Upper lobe of left lung (tissue), 6 donors: ENCODE measurements around the gene OR52N5. TPM values are rescaled to one million over a fixed set of nuclear protein-coding genes. Genes with fewer than 3 reads are reported as not detected.

ENCODE experiments used
- ATAC-seq, 2 donors: fragments of 200-7000 bp; cut with Tn5 transposase; one replicate each; pipeline ENCODE4 v1.9.1; 2022; ENCODE audit warnings: mild to moderate bottlenecking in 2 of 2, moderate library complexity in 2 of 2; ENCODE audit not compliant: low FRiP score in 2 of 2
- DNase-seq, 2 donors: peaks; one replicate each; pipeline ENCODE4 v3.0.0-alpha.2; 2019 to 2020
- H3K27ac ChIP-seq, 4 donors: fragments of 200-600 bp; sonication (generic); one replicate each; pipeline ENCODE4 v1.5.1; 2016 to 2019
- H3K27me3 ChIP-seq, 4 donors: fragments of 200-600 bp; sonication (generic); one replicate each; pipeline ENCODE4 v1.5.1; 2017 to 2019
- H3K36me3 ChIP-seq, 4 donors: fragments of 200-600 bp; sonication (generic); one replicate each; pipeline ENCODE4 v1.5.1; 2016 to 2019
- H3K4me1 ChIP-seq, 4 donors: fragments of 200-600 bp; sonication (generic); one replicate each; pipeline ENCODE4 v1.5.1; 2018 to 2019
- H3K4me3 ChIP-seq, 4 donors: fragments of 200-600 bp; sonication (generic); one replicate each; pipeline ENCODE4 v1.5.1; 2017 to 2019; ENCODE audit warnings: mild to moderate bottlenecking in 2 of 4, moderate library complexity in 1 of 4
- H3K9me3 ChIP-seq, 4 donors: fragments of 200-600 bp; sonication (generic); one replicate each; pipeline ENCODE4 v1.5.1; 2018 to 2019
- EP300 ChIP-seq, 4 donors: sonication (generic); formaldehyde crosslinking; IDR thresholded peaks; one replicate each; pipeline ENCODE4 v1.5.1; 2017; ENCODE audit warnings: antibody characterized with exemption in 4 of 4, control low read depth in 2 of 4
- POLR2A ChIP-seq, 4 donors: fragments of 450-650 bp; IDR thresholded peaks; one replicate each; pipeline ENCODE4 v1.5.1; 2016 to 2017; ENCODE audit warnings: antibody characterized with exemption in 4 of 4, mild to moderate bottlenecking in 2 of 4
- POLR2AphosphoS5 ChIP-seq, 2 donors: sonication (generic); formaldehyde crosslinking; IDR thresholded peaks; one replicate each; pipeline ENCODE4 v1.5.1; 2017; ENCODE audit warnings: antibody characterized with exemption in 2 of 2
- WGBS, 2 donors: methylation state at CpG; one replicate each; pipeline ENCODE4 v1.1.5; 2017 to 2018; 5-methylcytosine and 5-hydroxymethylcytosine counted together
- total RNA-seq, 6 donors: library from RNA; depleted of rRNA in 4 of 6; stranded (reverse); fragments of >200 nt in 4 of 6; gene quantifications; one replicate each; pipeline versions ENCODE4 v1.1.0 to v1.2.1, GENCODE V29; 2016 to 2021
- TF ChIP-seq, protein P1 (sequence below), 6 experiments: fragments of 450-650 bp in 4 of 6; fragments of 200-600 bp in 2 of 6; sonication (generic) in 2 of 6; IDR thresholded peaks; one replicate each; pipeline ENCODE4 v1.5.1; 2016 to 2019; ENCODE audit warnings: antibody characterized with exemption in 6 of 6
- donor health status: DM: no; HTN: no; CAD: no; lungs with moderate emphysema.
- donor health status: DM: no; HTN: yes; CAD: no; lungs with severe emphysema.

Gene OR52N5
- total RNA-seq = not detected

DNA sequence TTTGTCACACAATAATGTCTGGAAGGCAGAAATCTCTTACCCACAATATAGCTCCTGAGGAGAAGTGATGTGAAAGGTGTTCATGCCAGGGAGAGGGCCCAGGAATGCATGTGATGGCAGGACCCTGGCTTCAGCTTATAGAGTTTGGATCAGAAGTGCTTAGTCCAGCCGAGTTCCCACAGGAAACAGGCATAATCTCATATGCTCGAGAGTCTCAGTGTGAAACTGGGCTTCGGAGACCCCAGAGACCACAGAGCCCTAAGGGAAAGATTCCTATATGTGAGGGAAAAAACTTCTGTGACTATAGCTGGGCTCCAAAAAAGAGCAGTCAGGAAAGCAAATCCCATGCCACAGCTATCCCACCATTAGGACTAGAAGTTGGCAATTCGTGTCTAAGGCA lies at the start of gene OR52N5:
OR52N5 (minus strand) TSS at position 101 of the 400 bp plus-strand sequence. CDS start 4,721 bp downstream, outside the sequence.
- no peaks in the 10 kb centered on the region for H3K36me3 ChIP-seq
- H3K4me1 ChIP-seq = no peaks in the 10 kb centered on the region
- H3K27ac ChIP-seq = no peak within 1 kb of the TSS
- H3K9me3 ChIP-seq = no peaks in the 10 kb centered on the region
- no peak for TF ChIP-seq POLR2A (IDR thresholded peaks at IDR 0.05)
- no peak for TF ChIP-seq POLR2AphosphoS5 (IDR thresholded peaks at IDR 0.05)
- TF ChIP-seq, protein P1, sequence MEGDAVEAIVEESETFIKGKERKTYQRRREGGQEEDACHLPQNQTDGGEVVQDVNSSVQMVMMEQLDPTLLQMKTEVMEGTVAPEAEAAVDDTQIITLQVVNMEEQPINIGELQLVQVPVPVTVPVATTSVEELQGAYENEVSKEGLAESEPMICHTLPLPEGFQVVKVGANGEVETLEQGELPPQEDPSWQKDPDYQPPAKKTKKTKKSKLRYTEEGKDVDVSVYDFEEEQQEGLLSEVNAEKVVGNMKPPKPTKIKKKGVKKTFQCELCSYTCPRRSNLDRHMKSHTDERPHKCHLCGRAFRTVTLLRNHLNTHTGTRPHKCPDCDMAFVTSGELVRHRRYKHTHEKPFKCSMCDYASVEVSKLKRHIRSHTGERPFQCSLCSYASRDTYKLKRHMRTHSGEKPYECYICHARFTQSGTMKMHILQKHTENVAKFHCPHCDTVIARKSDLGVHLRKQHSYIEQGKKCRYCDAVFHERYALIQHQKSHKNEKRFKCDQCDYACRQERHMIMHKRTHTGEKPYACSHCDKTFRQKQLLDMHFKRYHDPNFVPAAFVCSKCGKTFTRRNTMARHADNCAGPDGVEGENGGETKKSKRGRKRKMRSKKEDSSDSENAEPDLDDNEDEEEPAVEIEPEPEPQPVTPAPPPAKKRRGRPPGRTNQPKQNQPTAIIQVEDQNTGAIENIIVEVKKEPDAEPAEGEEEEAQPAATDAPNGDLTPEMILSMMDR (IDR thresholded peaks at IDR 0.05) = no peak
- TF ChIP-seq EP300 (IDR thresholded peaks at IDR 0.05) = no peak
- no peak within 1 kb of the TSS for H3K4me3 ChIP-seq
- ATAC-seq (no peak), DNase-seq (no peak)
- WGBS, 2 donors = 45 to 47% methylated on average over 2 to 4 of the region's 4 CpGs
- H3K27me3 ChIP-seq = no peaks in the 10 kb centered on the region

DNA sequence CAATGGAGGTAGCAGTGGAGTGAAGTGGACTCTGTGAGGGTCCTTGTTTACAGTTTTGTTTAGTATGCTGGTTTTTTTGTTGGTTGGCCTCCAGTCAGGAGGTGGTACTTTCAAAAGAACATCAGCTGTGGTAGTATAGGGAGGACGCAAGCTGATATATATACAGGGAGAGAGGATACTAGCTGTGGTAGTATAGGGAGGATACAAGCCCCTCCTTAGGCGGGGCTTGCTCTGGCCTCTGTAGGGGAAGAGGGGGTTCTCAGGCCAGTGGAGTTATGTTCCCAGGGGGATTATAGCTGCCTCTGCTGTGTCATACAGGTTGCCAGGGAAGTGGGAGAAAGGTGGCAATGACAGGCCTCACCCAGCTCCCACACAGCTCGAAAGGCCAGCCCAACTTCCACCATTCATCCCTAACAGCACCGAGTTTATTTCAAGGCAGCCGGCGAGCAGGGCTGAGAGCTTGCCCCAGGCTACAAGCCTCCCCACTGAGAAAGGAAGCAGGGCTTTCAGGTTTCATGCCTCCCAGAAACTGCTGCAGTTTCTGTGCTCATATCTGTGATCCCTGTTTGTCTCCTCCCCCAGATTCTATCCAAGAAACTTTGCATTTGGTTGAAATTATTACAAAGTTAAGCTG lies 48.2 kb upstream of the OR52N5 start:
- H3K27ac ChIP-seq = no peak overlapping the region
- no peaks in the 10 kb centered on the region for H3K36me3 ChIP-seq
- DNase-seq (no peak), ATAC-seq (no peak)
- 87 to 97% methylated on average over 6 of the region's 6 CpGs for WGBS, 2 donors
- H3K4me1 ChIP-seq = no peaks in the 10 kb centered on the region
- H3K9me3 ChIP-seq = no peaks in the 10 kb centered on the region
- no peak for TF ChIP-seq POLR2AphosphoS5 (IDR thresholded peaks at IDR 0.05)
- no peak for TF ChIP-seq EP300 (IDR thresholded peaks at IDR 0.05)
- TF ChIP-seq, protein P1 (IDR thresholded peaks at IDR 0.05) = no peak
- TF ChIP-seq POLR2A (IDR thresholded peaks at IDR 0.05) = no peak
- H3K27me3 ChIP-seq = no peaks in the 10 kb centered on the region
- no peak overlapping the region for H3K4me3 ChIP-seq

DNA sequence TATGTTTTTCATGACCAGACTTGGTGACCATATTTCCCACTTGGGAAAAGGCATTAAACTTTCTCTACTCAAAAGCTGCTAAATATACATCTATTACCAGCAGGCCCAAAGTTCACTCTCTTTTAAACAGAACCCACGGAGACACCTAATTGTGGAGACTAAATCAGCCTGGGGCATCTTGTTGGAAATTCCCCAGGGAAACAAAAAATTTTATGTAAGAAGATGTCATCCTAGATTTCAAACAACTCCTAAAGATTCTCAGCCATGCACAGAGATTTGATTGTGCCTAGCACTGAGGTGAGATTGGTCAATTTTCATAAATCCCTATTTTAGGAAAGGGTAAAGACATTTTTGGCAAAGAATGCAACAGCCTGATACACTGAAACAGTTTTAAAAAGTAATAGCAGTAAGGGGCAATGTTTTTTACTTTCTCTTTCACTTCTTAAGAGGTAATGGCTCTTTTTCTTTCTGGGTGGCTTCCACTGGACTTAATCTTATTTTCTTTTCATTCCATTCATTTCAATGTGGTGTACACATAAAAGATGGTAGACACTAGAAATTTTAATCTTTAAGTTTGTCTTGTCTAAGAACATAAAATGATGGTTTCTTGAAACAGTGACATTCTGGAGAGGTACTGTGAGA lies 35.2 kb upstream of the OR52N5 start:
- 32 to 36% methylated on average over 1 of the region's 1 CpG for WGBS, 2 donors
- H3K36me3 ChIP-seq = no peaks in the 10 kb centered on the region
- no peaks in the 10 kb centered on the region for H3K9me3 ChIP-seq
- TF ChIP-seq EP300 (IDR thresholded peaks at IDR 0.05) (no peak), POLR2A (IDR thresholded peaks at IDR 0.05) (no peak), POLR2AphosphoS5 (IDR thresholded peaks at IDR 0.05) (no peak)
- TF ChIP-seq, protein P1 (IDR thresholded peaks at IDR 0.05) = no peak
- DNase-seq = no peak
- H3K27ac ChIP-seq = no peak overlapping the region
- H3K4me3 ChIP-seq = no peak overlapping the region
- ATAC-seq = no peak
- no peaks in the 10 kb centered on the region for H3K27me3 ChIP-seq
- H3K4me1 ChIP-seq = peaks cover 0 to 4% (median 1%) of the 10 kb centered on the region in 4 donors

DNA sequence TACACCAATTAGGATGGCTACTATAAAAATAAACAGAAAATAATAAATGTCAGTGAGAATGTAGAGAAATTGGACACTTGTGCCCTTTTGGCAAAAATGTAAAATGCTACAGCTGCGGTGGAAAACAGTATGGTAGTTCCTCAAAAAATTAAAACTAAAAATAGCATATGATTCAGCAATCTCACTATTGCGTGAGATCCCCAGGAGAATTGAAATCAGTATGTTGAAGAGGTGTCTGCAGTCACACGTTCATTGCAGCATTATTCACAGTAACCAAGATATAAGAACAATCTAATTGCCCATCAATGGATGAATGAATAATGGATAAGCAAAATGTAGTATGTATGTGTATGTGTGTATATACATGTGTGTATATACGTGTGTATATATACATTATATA lies 32.4 kb upstream of the OR52N5 start:
- H3K36me3 ChIP-seq = no peaks in the 10 kb centered on the region
- no peak for TF ChIP-seq POLR2A (IDR thresholded peaks at IDR 0.05)
- TF ChIP-seq, protein P1 (IDR thresholded peaks at IDR 0.05) = no peak
- TF ChIP-seq EP300 (IDR thresholded peaks at IDR 0.05) = no peak
- TF ChIP-seq POLR2AphosphoS5 (IDR thresholded peaks at IDR 0.05) = no peak
- peak overlapping the region in 1 of 4 donors; percentile 54 for H3K27ac ChIP-seq
- WGBS, 2 donors = 55% methylated on average over 4 of the region's 4 CpGs
- H3K9me3 ChIP-seq = no peaks in the 10 kb centered on the region
- DNase-seq (no peak), ATAC-seq (peak in 1 of 2 donors; percentile 44)
- H3K4me1 ChIP-seq = peaks cover 0 to 4% (median 1%) of the 10 kb centered on the region in 4 donors
- H3K4me3 ChIP-seq = no peak overlapping the region
- no peaks in the 10 kb centered on the region for H3K27me3 ChIP-seq
